Esophagus muscularis mucosa (tissue), 4 donors: ENCODE data around the gene TANC1. TPM values are rescaled to one million over a fixed set of nuclear protein-coding genes. Genes with fewer than 3 reads are reported as not detected.

ENCODE experiments used
- DNase-seq: peaks from one replicate; pipeline ENCODE4 v3.0.0-alpha.2; 2017; ENCODE audit errors: extremely low spot score
- H3K27ac ChIP-seq, 4 donors: fragments of 200-600 bp; sonication (generic); replicated peaks in 1 of 4; 1 replicate in 3 of 4; 2 replicates in 1 of 4; pipeline ENCODE4 v1.5.1; 2016 to 2019; ENCODE audit warnings: mild to moderate bottlenecking in 1 of 4
- H3K27me3 ChIP-seq, 4 donors: fragments of 200-600 bp; sonication (generic); one replicate each; pipeline versions ENCODE4 v1.5.1 to v1.6.0; 2016 to 2019
- H3K36me3 ChIP-seq, 4 donors: fragments of 200-600 bp; sonication (generic); one replicate each; pipeline ENCODE4 v1.5.1; 2016 to 2019
- H3K4me1 ChIP-seq, 4 donors: fragments of 200-600 bp; sonication (generic); one replicate each; pipeline ENCODE4 v1.5.1; 2016 to 2019
- H3K4me3 ChIP-seq, 4 donors: fragments of 200-600 bp; sonication (generic); 1 replicate in 2 of 4; 2 replicates in 2 of 4; pipeline ENCODE4 v1.5.1; 2016 to 2019; ENCODE audit warnings: mild to moderate bottlenecking in 4 of 4, moderate library complexity in 1 of 4
- H3K9me3 ChIP-seq, 4 donors: fragments of 200-600 bp; sonication (generic); 1 replicate in 3 of 4; 2 replicates in 1 of 4; pipeline ENCODE4 v1.5.1; 2016 to 2019
- CTCF ChIP-seq, 3 experiments: fragments of 200-600 bp in 2 of 3; fragments of 450-650 bp in 1 of 3; sonication (generic) in 2 of 3; IDR thresholded peaks; one replicate each; pipeline ENCODE4 v1.5.1; 2017 to 2019; ENCODE audit warnings: antibody characterized with exemption in 3 of 3, mild to moderate bottlenecking in 2 of 3, moderate library complexity in 1 of 3
- EP300 ChIP-seq: sonication (generic); formaldehyde crosslinking; IDR thresholded peaks from one replicate; pipeline ENCODE4 v1.6.1; 2017; ENCODE audit warnings: antibody characterized with exemption
- POLR2A ChIP-seq: fragments of 450-650 bp; IDR thresholded peaks from one replicate; pipeline ENCODE4 v1.6.1; 2017; ENCODE audit warnings: antibody characterized with exemption, moderate library complexity, mild to moderate bottlenecking, low read depth
- POLR2AphosphoS5 ChIP-seq, 2 donors: sonication (generic); formaldehyde crosslinking; IDR thresholded peaks; one replicate each; pipeline ENCODE4 v1.6.1; 2017; ENCODE audit warnings: antibody characterized with exemption in 2 of 2
- WGBS: methylation state at CpG from one replicate; pipeline ENCODE4 v1.1.5; 2018; 5-methylcytosine and 5-hydroxymethylcytosine counted together
- intact Hi-C: fragments of 100-400 bp; cut with DNase I; formaldehyde crosslinking; loops from one replicate; pipeline ENCODE4 v1.15.1; 2023
- total RNA-seq, 4 donors: library from RNA; depleted of rRNA; stranded (reverse); fragments of >200 nt; gene quantifications; one replicate each; pipeline versions ENCODE4 v1.1.0 to v1.2.1, GENCODE V29; 2016

TANC1 gene
- total RNA-seq, 4 donors from 2014 or later, result 34.3 to 54.0 (median 52.9) TPM

GRCh38 chr2:159218389-159218788 lies 249.9 kb downstream of the TANC1 start:
- Histone ChIP-seq H3K4me3 (no peak overlapping the region), H3K4me1 (no peaks in the 10 kb centered on the region), H3K9me3 (no peaks in the 10 kb centered on the region), H3K36me3 (peaks cover 19 to 95% (median 83%) of the 10 kb centered on the region in 4 donors), H3K27me3 (no peaks in the 10 kb centered on the region), H3K27ac (no peak overlapping the region)
- WGBS, result 90% methylated on average over 6 of the region's 6 CpGs
- TF ChIP-seq POLR2A, result no peak
- no peak for TF ChIP-seq CTCF (IDR thresholded peaks at IDR 0.05)
- no peak for TF ChIP-seq POLR2AphosphoS5 (IDR thresholded peaks at IDR 0.05)
- TF ChIP-seq EP300, result no peak
- no peak for DNase-seq
- intact Hi-C loops, result no loop called here

GRCh38 chr2:159219394-159219998 lies 251.1 kb downstream of the TANC1 start:
- Histone ChIP-seq H3K27me3 (no peaks in the 10 kb centered on the region), H3K27ac (no peak overlapping the region), H3K9me3 (no peaks in the 10 kb centered on the region), H3K4me1 (peaks cover 0 to 1% (median 0%) of the 10 kb centered on the region in 4 donors), H3K36me3 (peaks cover 18 to 98% (median 91%) of the 10 kb centered on the region in 4 donors), H3K4me3 (no peak overlapping the region)
- WGBS, result 94% methylated on average over 7 of the region's 8 CpGs
- peak; percentile 83 for DNase-seq
- no peak for TF ChIP-seq CTCF (IDR thresholded peaks at IDR 0.05)
- no peak for TF ChIP-seq EP300
- TF ChIP-seq POLR2AphosphoS5 (IDR thresholded peaks at IDR 0.05), result no peak
- TF ChIP-seq POLR2A, result no peak
- intact Hi-C loops, result no loop called here

- no peak overlapping the region for H3K4me3 ChIP-seq
- H3K27ac ChIP-seq, result no peak overlapping the region
- H3K36me3 ChIP-seq, result peaks cover 17 to 90% (median 78%) of the 10 kb centered on the region in 4 donors
- DNase-seq, result peak; percentile 83
- H3K9me3 ChIP-seq, result no peaks in the 10 kb centered on the region
- WGBS, result 94% methylated on average over 17 of the region's 17 CpGs
- no peaks in the 10 kb centered on the region for H3K27me3 ChIP-seq
- peaks cover 0 to 18% (median 4%) of the 10 kb centered on the region in 4 donors for H3K4me1 ChIP-seq
- TF ChIP-seq CTCF (IDR thresholded peaks at IDR 0.05) (no peak), POLR2A (no peak), EP300 (no peak), POLR2AphosphoS5 (IDR thresholded peaks at IDR 0.05) (no peak)
- intact Hi-C loops, result no loop called here
Observed at GRCh38 chr2:159224061-159224813, 255.8 kb downstream of the TANC1 start.

GRCh38 chr2:159225025-159226016 lies 256.9 kb downstream of the TANC1 start:
- intact Hi-C loops, result no loop called here
- WGBS, result 80% methylated on average over 26 of the region's 26 CpGs
- Histone ChIP-seq H3K27me3 (no peaks in the 10 kb centered on the region), H3K9me3 (no peaks in the 10 kb centered on the region), H3K4me3 (no peak overlapping the region), H3K27ac (peak overlapping the region; percentile 8 to 55 (median 24)), H3K4me1 (peaks cover 0 to 18% (median 4%) of the 10 kb centered on the region in 4 donors), H3K36me3 (peaks cover 20 to 90% (median 78%) of the 10 kb centered on the region in 4 donors)
- TF ChIP-seq CTCF (IDR thresholded peaks at IDR 0.05) (no peak), EP300 (no peak), POLR2A (no peak), POLR2AphosphoS5 (IDR thresholded peaks at IDR 0.05) (peak in 1 of 2 donors; percentile 22)
- peak; percentile 78 for DNase-seq
